Measurements from ENCODE around the gene DIRAS1.

DIRAS1 gene

DNA sequence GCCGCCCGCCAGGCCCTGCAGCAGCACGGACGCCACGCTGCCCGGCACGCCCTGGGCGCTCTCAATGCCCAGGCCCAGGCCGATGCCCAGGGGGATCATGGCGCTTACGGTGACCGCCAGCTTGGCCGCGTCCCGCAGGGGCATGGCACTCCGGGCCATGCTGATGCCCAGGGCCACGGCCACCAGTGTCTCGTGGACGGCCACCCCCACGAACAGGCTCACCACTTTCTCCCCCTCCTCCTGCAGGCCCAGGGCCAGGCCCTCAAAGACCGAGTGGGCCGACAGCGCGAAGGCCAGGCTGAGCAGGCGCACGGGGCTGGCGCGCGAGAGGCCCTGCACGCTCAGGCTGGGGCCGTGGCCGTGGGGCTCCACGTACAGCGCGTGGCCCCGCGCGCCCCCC is 11.7 kb upstream of the DIRAS1 start:
- Histone ChIP-seq H3K4me1 (ENCODE audit: low read length) (no peaks in the 10 kb centered on the region), H3K9me3 (ENCODE audit: insufficient read depth, low read length) (peaks cover 5% of the 10 kb centered on the region), H3K36me3 (replicated peaks; ENCODE audit: low read depth, low read length) (peaks cover 25% of the 10 kb centered on the region), H2AFZ (ENCODE audit: low read depth, low read length) (no peak overlapping the region), H3K27me3 (ENCODE audit: low read depth, low read length) (no peaks in the 10 kb centered on the region), H3K27ac (ENCODE audit: low read length) (no peak overlapping the region), H4K20me1 (ENCODE audit: insufficient read depth, low read length) (no peaks in the 10 kb centered on the region; the same call in 1 of the 2 replicates), H3K79me2 (ENCODE audit: low read length) (peaks cover 9% of the 10 kb centered on the region; the same call in 1 of the 2 replicates), H3K4me3 (ENCODE audit: low read length) (no peak overlapping the region), H3K4me2 (ENCODE audit: low read length) (no peak overlapping the region), H3K9ac (ENCODE audit: low read length) (no peak overlapping the region)
- TF ChIP-seq CTCF (IDR thresholded peaks at IDR 0.05; ENCODE audit: low read depth, low read length) (no peak), EZH2phosphoT487 (IDR thresholded peaks at IDR 0.05; ENCODE audit: low read depth) (no peak)

DNA sequence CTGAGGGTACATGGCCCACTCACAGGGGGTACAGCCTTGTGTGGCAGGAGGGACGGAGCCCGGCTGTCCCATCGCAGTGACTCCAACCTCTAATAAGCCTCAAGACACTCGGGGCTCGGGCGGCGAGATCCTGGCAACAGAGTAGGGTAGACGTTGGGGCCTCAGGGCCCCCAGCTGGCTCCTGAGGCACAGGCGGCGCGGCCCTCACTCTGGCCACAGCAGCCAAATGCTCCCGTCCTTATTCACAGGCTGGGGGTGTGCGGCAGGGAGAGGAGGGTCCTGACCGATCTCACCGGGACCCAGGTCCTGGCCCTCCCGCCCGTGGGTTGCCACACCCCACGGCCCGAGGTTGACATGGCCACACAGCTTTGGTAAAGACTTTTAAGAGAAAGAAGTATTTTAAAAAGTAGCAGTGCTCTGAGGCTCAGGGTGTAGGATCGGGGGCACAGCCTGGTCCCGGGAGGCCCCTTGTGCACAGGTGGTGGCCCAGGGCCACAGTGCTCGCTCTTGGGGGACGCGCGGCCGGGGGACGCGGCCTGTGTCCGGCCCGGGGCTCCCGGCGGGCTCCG is 11.1 kb upstream of the DIRAS1 start:
- Histone ChIP-seq H3K9me3 (ENCODE audit: insufficient read depth, low read length) (peaks cover 5% of the 10 kb centered on the region), H3K27ac (ENCODE audit: low read length) (no peak overlapping the region), H3K4me2 (ENCODE audit: low read length) (no peak overlapping the region), H4K20me1 (ENCODE audit: insufficient read depth, low read length) (no peaks in the 10 kb centered on the region; the same call in 1 of the 2 replicates), H3K79me2 (ENCODE audit: low read length) (peaks cover 9% of the 10 kb centered on the region; the same call in 1 of the 2 replicates), H3K9ac (ENCODE audit: low read length) (no peak overlapping the region), H3K36me3 (replicated peaks; ENCODE audit: low read depth, low read length) (peaks cover 25% of the 10 kb centered on the region), H3K4me1 (ENCODE audit: low read length) (no peaks in the 10 kb centered on the region), H2AFZ (ENCODE audit: low read depth, low read length) (no peak overlapping the region), H3K4me3 (ENCODE audit: low read length) (no peak overlapping the region), H3K27me3 (ENCODE audit: low read depth, low read length) (no peaks in the 10 kb centered on the region)
- TF ChIP-seq EZH2phosphoT487 (IDR thresholded peaks at IDR 0.05; ENCODE audit: low read depth) (no peak), CTCF (IDR thresholded peaks at IDR 0.05; ENCODE audit: low read depth, low read length) (no peak)

DNA sequence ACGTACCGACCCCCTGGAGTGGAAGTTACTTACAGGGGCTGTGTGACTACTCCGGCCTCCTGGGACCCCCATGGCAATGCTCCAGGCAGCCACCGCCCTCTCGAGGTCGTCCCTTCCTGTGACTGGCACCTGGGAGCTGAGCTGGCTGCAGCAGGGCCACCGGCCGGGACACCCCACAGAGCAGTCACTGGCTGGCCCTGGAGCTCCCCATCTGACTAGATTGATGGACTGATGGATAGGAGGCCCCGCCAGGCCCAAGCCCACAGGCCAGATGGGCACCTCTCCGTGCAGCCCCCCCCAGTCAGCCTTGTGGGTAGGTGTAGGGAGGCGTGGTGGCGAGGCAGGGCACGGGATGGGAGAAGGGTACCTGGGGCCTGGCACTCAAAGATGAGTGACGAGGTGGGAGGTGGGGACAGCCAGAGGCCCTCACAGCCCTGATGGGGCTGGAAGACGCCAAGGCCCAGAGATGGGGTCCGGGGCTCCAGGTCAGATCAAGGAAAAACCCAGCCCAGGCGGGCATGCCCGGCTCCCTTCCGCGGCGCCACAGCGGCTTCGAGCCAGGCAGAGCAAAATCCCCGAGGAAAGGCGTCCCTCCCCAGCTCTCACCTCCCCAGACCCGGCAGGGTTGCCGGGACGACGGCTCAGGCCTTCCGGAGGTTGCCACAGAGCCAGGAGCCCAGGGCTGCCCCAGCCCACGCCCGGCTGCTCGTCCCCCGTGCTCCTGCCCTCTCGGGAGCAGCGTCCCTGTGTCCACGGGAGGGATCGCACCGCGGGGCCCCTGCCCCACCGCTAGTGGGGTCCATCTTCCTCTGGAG is 10.2 kb upstream of the DIRAS1 start:
- no peaks in the 10 kb centered on the region; the same call in 1 of the 2 replicates for H4K20me1 ChIP-seq (ENCODE audit: insufficient read depth, low read length)
- no peak for TF ChIP-seq CTCF (IDR thresholded peaks at IDR 0.05; ENCODE audit: low read depth, low read length)
- no peak for TF ChIP-seq EZH2phosphoT487 (IDR thresholded peaks at IDR 0.05; ENCODE audit: low read depth)
- peaks cover 2% of the 10 kb centered on the region; the same call in 1 of the 2 replicates for H3K79me2 ChIP-seq (ENCODE audit: low read length)
- peaks cover 16% of the 10 kb centered on the region for H3K36me3 ChIP-seq (replicated peaks; ENCODE audit: low read depth, low read length)
- H3K4me2 ChIP-seq (ENCODE audit: low read length) = no peak overlapping the region
- H3K27ac ChIP-seq (ENCODE audit: low read length) = no peak overlapping the region
- H3K4me1 ChIP-seq (ENCODE audit: low read length) = no peaks in the 10 kb centered on the region
- H2AFZ ChIP-seq (ENCODE audit: low read depth, low read length) = no peak overlapping the region
- H3K27me3 ChIP-seq (ENCODE audit: low read depth, low read length) = no peaks in the 10 kb centered on the region
- H3K9ac ChIP-seq (ENCODE audit: low read length) = no peak overlapping the region
- H3K9me3 ChIP-seq (ENCODE audit: insufficient read depth, low read length) = peaks cover 2% of the 10 kb centered on the region
- H3K4me3 ChIP-seq (ENCODE audit: low read length) = no peak overlapping the region

Data from OCI-LY3 (cell line).